ENCODE data around the gene ANGPTL1. TPM values are rescaled to one million over a fixed set of nuclear protein-coding genes. Genes with fewer than 3 reads are reported as not detected.
A peak's percentile ranks its signal among the peaks of the same experiment; 100 is the strongest.

Gene ANGPTL1
- polyA plus RNA-seq: 10 to 100 TPM in 1 of 2 donors, 1 to 10 TPM in 1; 3.3 to 17.5 TPM

GRCh38 chr1:178870944-178871343 lies at the start of gene ANGPTL1:
ANGPTL1 (minus strand) TSS chr1:178871077; CDS start chr1:178865776, 5,301 bp downstream.
- no peaks in the 10 kb centered on the region for H3K4me1 ChIP-seq (ENCODE audit: control insufficient read depth in 2 of 2, insufficient read depth in 2 of 2, low read length in 1 of 2)
- H3K27me3 ChIP-seq (ENCODE audit: control insufficient read depth in 1 of 2, insufficient read depth in 2 of 2, low read length in 2 of 2): no peaks in the 10 kb centered on the region
- H3K4me3 ChIP-seq (ENCODE audit: low read depth in 1 of 2, low read length in 2 of 2): peak within 1 kb of the TSS in 1 of 2 donors; percentile 38
- H3K9me3 ChIP-seq (ENCODE audit: control insufficient read depth in 2 of 2, insufficient read depth in 1 of 2, low read depth in 1 of 2, low read length in 1 of 2): no peaks in the 10 kb centered on the region
- peak within 1 kb of the TSS; percentile 31 to 34 for H3K27ac ChIP-seq (ENCODE audit: low read depth in 2 of 2, low read length in 1 of 2)
- 38 to 59% methylated on average over 4 of the region's 4 CpGs for WGBS, 2 donors
- H3K36me3 ChIP-seq (ENCODE audit: control insufficient read depth in 2 of 2, insufficient read depth in 2 of 2, low read length in 1 of 2): no peaks in the 10 kb centered on the region

GRCh38 chr1:178919581-178919980 lies 48.7 kb upstream of the ANGPTL1 start:
- Histone ChIP-seq H3K4me1 (ENCODE audit: control insufficient read depth in 2 of 2, insufficient read depth in 2 of 2, low read length in 1 of 2) (no peaks in the 10 kb centered on the region), H3K27ac (ENCODE audit: low read depth in 2 of 2, low read length in 1 of 2) (no peak overlapping the region), H3K36me3 (ENCODE audit: control insufficient read depth in 2 of 2, insufficient read depth in 2 of 2, low read length in 1 of 2) (no peaks in the 10 kb centered on the region), H3K27me3 (ENCODE audit: control insufficient read depth in 1 of 2, insufficient read depth in 2 of 2, low read length in 2 of 2) (no peaks in the 10 kb centered on the region), H3K4me3 (ENCODE audit: low read depth in 1 of 2, low read length in 2 of 2) (no peak overlapping the region), H3K9me3 (ENCODE audit: control insufficient read depth in 2 of 2, insufficient read depth in 1 of 2, low read depth in 1 of 2, low read length in 1 of 2) (no peaks in the 10 kb centered on the region)
- WGBS, 2 donors: 78 to 89% methylated on average over 2 of the region's 2 CpGs

GRCh38 chr1:178918955-178919354 lies 48.1 kb upstream of the ANGPTL1 start:
- Histone ChIP-seq H3K9me3 (ENCODE audit: control insufficient read depth in 2 of 2, insufficient read depth in 1 of 2, low read depth in 1 of 2, low read length in 1 of 2) (no peaks in the 10 kb centered on the region), H3K27ac (ENCODE audit: low read depth in 2 of 2, low read length in 1 of 2) (no peak overlapping the region), H3K4me1 (ENCODE audit: control insufficient read depth in 2 of 2, insufficient read depth in 2 of 2, low read length in 1 of 2) (no peaks in the 10 kb centered on the region), H3K4me3 (ENCODE audit: low read depth in 1 of 2, low read length in 2 of 2) (no peak overlapping the region), H3K36me3 (ENCODE audit: control insufficient read depth in 2 of 2, insufficient read depth in 2 of 2, low read length in 1 of 2) (no peaks in the 10 kb centered on the region), H3K27me3 (ENCODE audit: control insufficient read depth in 1 of 2, insufficient read depth in 2 of 2, low read length in 2 of 2) (no peaks in the 10 kb centered on the region)
- WGBS, 2 donors: 67 to 71% methylated on average over 2 of the region's 2 CpGs

GRCh38 chr1:178918308-178918707 lies 47.4 kb upstream of the ANGPTL1 start:
- H3K36me3 ChIP-seq (ENCODE audit: control insufficient read depth in 2 of 2, insufficient read depth in 2 of 2, low read length in 1 of 2): no peaks in the 10 kb centered on the region
- no peaks in the 10 kb centered on the region for H3K9me3 ChIP-seq (ENCODE audit: control insufficient read depth in 2 of 2, insufficient read depth in 1 of 2, low read depth in 1 of 2, low read length in 1 of 2)
- H3K4me3 ChIP-seq (ENCODE audit: low read depth in 1 of 2, low read length in 2 of 2): no peak overlapping the region
- no peak overlapping the region for H3K27ac ChIP-seq (ENCODE audit: low read depth in 2 of 2, low read length in 1 of 2)
- 62 to 72% methylated on average over 6 of the region's 6 CpGs for WGBS, 2 donors
- no peaks in the 10 kb centered on the region for H3K4me1 ChIP-seq (ENCODE audit: control insufficient read depth in 2 of 2, insufficient read depth in 2 of 2, low read length in 1 of 2)
- H3K27me3 ChIP-seq (ENCODE audit: control insufficient read depth in 1 of 2, insufficient read depth in 2 of 2, low read length in 2 of 2): no peaks in the 10 kb centered on the region

GRCh38 chr1:178916448-178917174 lies 45.7 kb upstream of the ANGPTL1 start:
- H3K9me3 ChIP-seq (ENCODE audit: control insufficient read depth in 2 of 2, insufficient read depth in 1 of 2, low read depth in 1 of 2, low read length in 1 of 2): no peaks in the 10 kb centered on the region
- 77 to 82% methylated on average over 5 of the region's 5 CpGs for WGBS, 2 donors

GRCh38 chr1:178912597-178912996 lies 41.7 kb upstream of the ANGPTL1 start:
- H3K27ac ChIP-seq (ENCODE audit: low read depth in 2 of 2, low read length in 1 of 2): no peak overlapping the region
- WGBS, 2 donors: 89 to 91% methylated on average over 2 of the region's 2 CpGs

More at GRCh38 chr1:178916448-178917174, 45.7 kb upstream of the ANGPTL1 start:
- no peaks in the 10 kb centered on the region for H3K36me3 ChIP-seq (ENCODE audit: control insufficient read depth in 2 of 2, insufficient read depth in 2 of 2, low read length in 1 of 2)
- H3K27me3 ChIP-seq (ENCODE audit: control insufficient read depth in 1 of 2, insufficient read depth in 2 of 2, low read length in 2 of 2): no peaks in the 10 kb centered on the region
- no peaks in the 10 kb centered on the region for H3K4me1 ChIP-seq (ENCODE audit: control insufficient read depth in 2 of 2, insufficient read depth in 2 of 2, low read length in 1 of 2)
- H3K27ac ChIP-seq (ENCODE audit: low read depth in 2 of 2, low read length in 1 of 2): no peak overlapping the region
- no peak overlapping the region for H3K4me3 ChIP-seq (ENCODE audit: low read depth in 1 of 2, low read length in 2 of 2)

GRCh38 chr1:178910023-178910422 lies 39.1 kb upstream of the ANGPTL1 start:
- H3K9me3 ChIP-seq (ENCODE audit: control insufficient read depth in 2 of 2, insufficient read depth in 1 of 2, low read depth in 1 of 2, low read length in 1 of 2): no peaks in the 10 kb centered on the region
- no peak overlapping the region for H3K4me3 ChIP-seq (ENCODE audit: low read depth in 1 of 2, low read length in 2 of 2)
- H3K36me3 ChIP-seq (ENCODE audit: control insufficient read depth in 2 of 2, insufficient read depth in 2 of 2, low read length in 1 of 2): no peaks in the 10 kb centered on the region
- H3K4me1 ChIP-seq (ENCODE audit: control insufficient read depth in 2 of 2, insufficient read depth in 2 of 2, low read length in 1 of 2): no peaks in the 10 kb centered on the region
- H3K27ac ChIP-seq (ENCODE audit: low read depth in 2 of 2, low read length in 1 of 2): no peak overlapping the region
- WGBS, 2 donors: 88 to 96% methylated on average over 1 of the region's 1 CpG
- no peaks in the 10 kb centered on the region for H3K27me3 ChIP-seq (ENCODE audit: control insufficient read depth in 1 of 2, insufficient read depth in 2 of 2, low read length in 2 of 2)

More at GRCh38 chr1:178912597-178912996, 41.7 kb upstream of the ANGPTL1 start:
- Histone ChIP-seq H3K4me3 (ENCODE audit: low read depth in 1 of 2, low read length in 2 of 2) (no peak overlapping the region), H3K27me3 (ENCODE audit: control insufficient read depth in 1 of 2, insufficient read depth in 2 of 2, low read length in 2 of 2) (no peaks in the 10 kb centered on the region), H3K4me1 (ENCODE audit: control insufficient read depth in 2 of 2, insufficient read depth in 2 of 2, low read length in 1 of 2) (no peaks in the 10 kb centered on the region), H3K9me3 (ENCODE audit: control insufficient read depth in 2 of 2, insufficient read depth in 1 of 2, low read depth in 1 of 2, low read length in 1 of 2) (no peaks in the 10 kb centered on the region), H3K36me3 (ENCODE audit: control insufficient read depth in 2 of 2, insufficient read depth in 2 of 2, low read length in 1 of 2) (no peaks in the 10 kb centered on the region)

- H3K36me3 ChIP-seq (ENCODE audit: control insufficient read depth in 2 of 2, insufficient read depth in 2 of 2, low read length in 1 of 2): no peaks in the 10 kb centered on the region
- H3K9me3 ChIP-seq (ENCODE audit: control insufficient read depth in 2 of 2, insufficient read depth in 1 of 2, low read depth in 1 of 2, low read length in 1 of 2): no peaks in the 10 kb centered on the region
- 71 to 73% methylated on average over 1 of the region's 1 CpG for WGBS, 2 donors
- no peaks in the 10 kb centered on the region for H3K4me1 ChIP-seq (ENCODE audit: control insufficient read depth in 2 of 2, insufficient read depth in 2 of 2, low read length in 1 of 2)
- no peak overlapping the region for H3K27ac ChIP-seq (ENCODE audit: low read depth in 2 of 2, low read length in 1 of 2)
- no peaks in the 10 kb centered on the region for H3K27me3 ChIP-seq (ENCODE audit: control insufficient read depth in 1 of 2, insufficient read depth in 2 of 2, low read length in 2 of 2)
- H3K4me3 ChIP-seq (ENCODE audit: low read depth in 1 of 2, low read length in 2 of 2): no peak overlapping the region
Measured at GRCh38 chr1:178908358-178908757, 37.5 kb upstream of the ANGPTL1 start.

GRCh38 chr1:178901482-178902125 lies 30.7 kb upstream of the ANGPTL1 start:
- Histone ChIP-seq H3K27me3 (ENCODE audit: control insufficient read depth in 1 of 2, insufficient read depth in 2 of 2, low read length in 2 of 2) (no peaks in the 10 kb centered on the region), H3K36me3 (ENCODE audit: control insufficient read depth in 2 of 2, insufficient read depth in 2 of 2, low read length in 1 of 2) (no peaks in the 10 kb centered on the region), H3K4me1 (ENCODE audit: control insufficient read depth in 2 of 2, insufficient read depth in 2 of 2, low read length in 1 of 2) (no peaks in the 10 kb centered on the region), H3K27ac (ENCODE audit: low read depth in 2 of 2, low read length in 1 of 2) (no peak overlapping the region), H3K4me3 (ENCODE audit: low read depth in 1 of 2, low read length in 2 of 2) (no peak overlapping the region), H3K9me3 (ENCODE audit: control insufficient read depth in 2 of 2, insufficient read depth in 1 of 2, low read depth in 1 of 2, low read length in 1 of 2) (no peaks in the 10 kb centered on the region)
- 97 to 99% methylated on average over 1 of the region's 1 CpG for WGBS, 2 donors
